NCI-H526 treated with DMSO at 0.1 percent for 48 hours (cell line): ENCODE measurements around the gene DOHH.
"Not testable (repeated sequence)": the region's sequence is repeated elsewhere in the genome, so short reads cannot be mapped to it uniquely, and the experiment has no call there.

Experiments used
- DNase-seq: peaks from one replicate; lab custom pipeline; 2025; lab: John Stamatoyannopoulos, UW

DOHH gene

DNA sequence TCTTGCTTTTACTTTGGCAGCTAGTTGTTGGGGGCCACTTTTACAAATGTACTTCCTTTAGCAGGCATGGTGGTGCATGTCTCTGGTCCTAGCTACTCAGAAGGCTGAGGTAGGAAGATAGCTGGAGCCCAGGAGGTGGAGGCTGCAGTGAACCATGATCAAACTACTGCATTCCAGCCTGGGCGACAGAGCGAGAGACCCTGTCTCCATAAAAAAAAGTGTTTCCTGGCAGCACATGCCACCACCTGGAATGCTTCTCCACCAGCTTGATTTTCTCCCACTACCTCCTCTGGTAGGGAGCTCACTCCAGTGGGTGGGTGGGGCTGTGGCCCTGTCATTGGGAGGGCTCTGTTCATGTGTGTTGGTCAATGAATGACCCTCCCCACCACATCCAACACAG, 18.2 kb upstream of the DOHH start:
- no peak for DNase-seq

DNA sequence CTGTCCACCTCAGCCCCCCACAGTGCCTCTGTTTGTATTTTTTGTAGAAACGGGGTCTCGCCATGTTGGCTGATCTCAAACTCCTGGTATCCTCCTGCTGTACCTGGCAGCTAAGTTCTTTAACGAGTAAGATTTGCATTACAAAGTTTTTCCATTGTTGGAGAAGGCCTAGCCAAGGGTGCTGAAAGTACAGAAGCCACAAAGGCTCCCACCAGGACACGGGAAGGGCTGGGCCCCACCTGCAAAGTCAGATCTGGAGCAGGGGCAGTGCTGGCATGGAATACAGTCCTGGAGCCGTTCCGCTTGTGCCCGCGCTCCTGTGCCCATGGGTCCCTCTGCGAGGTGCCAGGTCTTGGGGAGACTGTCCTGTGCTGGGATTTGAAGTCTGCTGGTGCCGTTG, 17.8 kb upstream of the DOHH start:
- DNase-seq = no peak

DNA sequence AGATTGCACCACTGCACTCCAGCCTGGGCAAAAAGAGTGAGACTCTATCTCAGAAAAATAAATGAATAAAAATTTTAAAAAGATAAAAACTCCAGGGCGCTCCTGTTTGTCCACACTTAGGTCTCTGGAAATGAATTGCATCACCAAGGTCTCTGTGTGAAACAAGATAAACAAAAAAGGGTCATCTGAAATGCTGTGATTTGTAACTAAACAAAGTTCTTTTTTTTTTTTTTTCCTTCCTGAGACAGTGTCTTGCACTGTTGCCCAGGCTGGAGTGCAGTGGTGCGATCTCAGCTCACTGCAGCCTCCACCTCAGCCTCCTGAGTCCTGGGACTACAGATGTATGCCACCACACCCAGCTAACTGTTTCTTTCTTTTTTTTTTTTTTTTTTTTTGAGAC, 17.2 kb upstream of the DOHH start:
- DNase-seq = no peak

DNA sequence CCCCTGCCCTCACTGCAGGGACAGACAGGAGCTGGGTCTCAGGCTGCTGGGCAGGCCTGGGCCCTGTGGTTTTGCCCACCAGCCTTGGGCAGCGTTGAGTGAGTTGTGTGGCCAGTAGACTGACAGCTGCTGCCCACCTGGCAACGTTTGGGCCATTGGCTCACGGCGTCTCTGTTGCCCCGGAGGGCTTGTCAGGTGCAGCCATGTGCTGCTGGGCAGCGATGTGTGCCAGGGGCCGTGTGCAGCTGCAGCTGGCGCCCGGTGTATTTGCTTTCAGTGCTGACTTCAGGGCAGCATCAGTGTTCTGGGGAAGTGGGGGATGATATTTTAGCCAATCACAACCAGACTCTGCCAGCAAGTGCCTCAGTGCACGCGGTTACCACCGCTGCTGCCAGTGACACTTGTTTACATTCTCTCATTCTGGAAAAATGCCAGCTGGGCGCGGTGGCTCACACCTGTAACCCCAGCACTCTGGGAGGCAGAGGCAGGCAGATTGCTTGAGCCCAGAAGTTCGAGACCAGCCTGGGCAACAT, 16.3 kb upstream of the DOHH start:
- DNase-seq = peak; percentile 25

DNA sequence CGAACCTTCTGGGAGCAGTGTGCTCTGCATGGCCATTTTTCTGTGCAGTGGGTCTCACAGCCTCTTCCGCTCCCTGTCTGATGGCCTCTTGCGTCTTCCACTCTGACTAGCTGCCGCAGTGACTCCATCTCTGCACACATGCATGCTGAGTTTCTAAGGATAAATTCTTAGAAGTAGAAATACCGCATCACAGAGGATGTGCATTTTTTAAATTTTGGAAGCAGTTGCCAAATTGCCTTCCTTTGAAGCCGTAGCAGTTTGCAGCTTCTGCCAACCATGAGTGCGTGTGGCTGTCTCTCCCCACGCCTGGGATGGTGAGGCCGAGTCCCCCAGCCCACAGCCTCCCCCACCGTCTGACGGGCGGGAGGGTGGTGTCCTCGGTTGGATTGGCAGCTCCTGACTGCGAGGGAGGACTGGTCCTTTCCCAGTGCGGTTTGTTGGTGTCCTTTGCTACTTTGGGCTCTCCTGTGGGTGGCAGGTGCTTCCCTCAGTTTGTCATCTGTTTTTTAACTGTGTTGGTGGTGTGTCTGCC, 15.5 kb upstream of the DOHH start:
- DNase-seq = no peak

DNA sequence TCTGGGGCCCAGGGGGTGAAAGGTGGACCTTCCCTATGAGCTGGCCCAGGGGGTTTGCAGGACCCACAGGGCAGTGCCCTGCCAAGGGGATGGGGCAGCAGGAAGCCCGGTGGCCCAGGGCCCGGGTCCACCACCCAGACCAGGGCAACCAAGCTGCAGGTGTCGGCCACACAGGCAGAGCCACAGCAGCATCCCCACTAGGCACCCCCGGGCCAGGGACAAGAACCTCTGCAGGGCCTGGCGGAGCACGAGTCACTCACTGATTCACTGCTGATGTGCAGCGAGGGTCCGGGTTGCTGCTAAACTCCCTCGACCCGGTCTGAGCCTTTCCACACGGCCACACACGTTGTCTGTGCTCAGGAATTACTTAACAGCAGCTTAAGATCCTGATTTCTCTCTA, 14.5 kb upstream of the DOHH start:
- no peak for DNase-seq

DNA sequence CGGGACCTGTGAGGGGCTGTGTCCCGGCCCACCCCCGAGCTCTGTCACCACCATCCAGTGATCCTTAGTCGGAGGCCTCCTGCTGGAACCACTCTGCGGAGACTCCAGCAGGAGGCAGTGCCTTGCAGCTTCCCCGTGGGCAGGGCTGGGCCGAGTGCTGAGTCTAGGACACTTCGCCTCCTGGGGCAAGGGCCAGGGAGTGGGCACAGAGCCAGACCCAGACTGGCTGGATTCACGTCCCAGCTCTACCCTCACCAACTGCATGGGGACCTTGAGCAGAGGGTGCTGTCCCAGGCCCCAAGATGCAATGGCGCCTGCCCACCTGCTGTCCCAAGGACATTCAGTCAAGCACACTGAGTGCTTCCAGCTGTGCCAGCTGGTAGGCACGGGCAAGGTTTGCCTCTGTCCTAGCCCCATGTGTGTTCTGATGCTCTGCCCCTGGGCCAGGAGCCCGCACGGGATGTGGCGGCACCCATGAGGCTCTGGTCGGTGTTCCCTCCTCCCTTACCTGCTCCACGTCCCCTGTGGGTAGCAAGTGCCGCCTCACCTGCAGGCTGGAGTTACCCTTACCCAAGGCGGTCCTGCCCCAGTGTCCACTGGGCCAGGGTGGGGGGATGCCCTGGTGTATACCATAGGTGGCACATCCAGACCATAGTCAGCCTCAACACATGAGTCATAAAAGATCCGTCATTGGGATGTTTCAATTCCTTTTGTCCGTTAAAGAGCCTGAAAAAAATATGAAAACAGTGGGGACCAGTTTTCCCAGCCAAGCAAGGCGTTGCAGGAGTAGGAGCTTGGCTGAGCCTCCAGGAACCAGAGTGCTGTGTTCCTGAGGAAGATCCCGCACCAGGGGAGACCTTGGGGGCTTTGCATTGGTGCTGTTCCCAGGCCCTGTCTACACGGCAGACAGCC, 13.0 kb upstream of the DOHH start:
- DNase-seq = no peak

DNA sequence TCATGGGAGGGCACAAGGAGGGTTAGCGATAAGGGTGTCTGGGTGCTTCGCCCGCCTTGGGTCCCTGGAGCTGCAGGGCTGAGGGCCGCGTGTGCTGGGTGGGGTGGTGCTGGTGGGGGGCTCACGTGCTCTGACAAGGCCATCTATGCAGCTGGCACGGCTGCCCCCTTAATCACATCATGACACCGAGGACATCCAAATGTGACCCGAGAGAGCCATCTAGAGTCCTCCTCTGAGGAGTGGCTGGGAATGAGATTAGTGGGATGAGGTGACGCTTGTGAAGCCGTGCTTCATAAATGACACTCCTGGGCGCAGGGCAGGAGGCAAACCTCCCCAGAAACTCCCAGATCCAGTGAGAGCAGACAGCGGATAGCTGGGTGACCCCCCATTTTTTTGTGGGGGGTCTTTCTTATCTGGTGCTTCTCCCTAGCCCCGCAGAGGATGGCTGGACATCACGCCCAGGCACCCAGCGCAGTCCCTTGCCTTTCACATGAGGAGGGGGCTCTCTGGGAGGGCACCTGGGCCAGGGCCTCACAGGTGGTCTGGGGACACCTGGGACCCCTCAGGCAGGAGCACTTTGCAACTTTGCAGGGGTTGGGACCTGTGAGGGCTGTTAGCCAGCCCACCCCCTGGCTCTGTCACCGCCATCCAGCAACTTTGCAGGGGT, 12.2 kb upstream of the DOHH start:
- no peak for DNase-seq

DNA sequence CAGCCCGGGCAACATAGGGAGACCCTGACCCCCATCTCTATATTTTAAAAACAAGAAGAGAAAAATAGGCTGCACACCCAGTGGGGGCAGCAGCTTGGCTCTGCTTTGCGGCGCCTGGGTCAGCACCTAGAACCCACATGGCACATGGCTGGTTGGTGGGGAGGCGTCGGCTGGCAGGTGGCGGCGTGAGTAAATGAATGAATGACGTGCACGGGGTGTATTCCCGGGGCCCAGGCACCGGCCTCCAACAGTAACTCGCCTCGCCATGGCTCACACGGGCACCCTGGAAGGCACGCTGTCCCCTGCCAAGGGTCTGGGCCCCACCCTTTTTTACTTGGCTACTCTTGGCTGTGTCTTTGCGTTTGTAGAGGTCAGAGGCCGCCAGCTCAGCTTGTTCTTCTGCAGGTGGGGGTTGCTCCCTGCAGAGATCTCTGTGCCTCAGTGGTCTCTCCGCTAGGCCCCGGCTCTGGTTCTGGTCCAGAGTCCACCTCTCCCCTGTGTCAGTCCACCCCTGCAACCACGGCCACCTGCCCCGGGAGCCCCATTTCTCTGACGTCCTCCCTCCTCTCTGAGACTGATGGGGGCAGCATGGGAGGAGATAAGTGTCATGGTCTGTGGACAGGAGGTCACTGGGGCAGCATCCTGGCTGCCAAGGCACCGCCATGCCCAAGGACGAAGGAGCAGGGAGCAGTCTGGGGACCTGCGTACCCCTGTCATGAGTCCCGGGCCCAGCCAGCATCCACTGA, 11.2 kb upstream of the DOHH start:
- no peak for DNase-seq

DNA sequence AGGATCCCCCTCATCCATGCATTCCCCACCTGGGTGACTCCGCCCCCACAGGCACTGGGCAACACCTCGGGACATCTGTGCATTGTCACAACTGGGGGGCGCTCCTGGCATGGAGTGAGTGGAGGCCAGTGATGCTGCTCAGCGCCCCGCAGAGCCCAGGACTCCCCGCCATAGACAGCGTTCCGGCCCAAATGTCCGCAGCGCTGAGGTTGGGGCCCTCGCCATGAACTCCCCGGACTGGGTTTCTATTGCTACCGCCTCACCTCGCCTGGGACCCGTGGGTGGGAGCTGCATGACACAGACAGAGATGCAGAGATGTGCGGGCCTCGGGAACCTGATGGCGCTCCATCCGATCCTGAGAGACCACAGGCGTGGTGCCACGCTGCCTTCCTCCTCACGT, 10.3 kb upstream of the DOHH start:
- no peak for DNase-seq

DNA sequence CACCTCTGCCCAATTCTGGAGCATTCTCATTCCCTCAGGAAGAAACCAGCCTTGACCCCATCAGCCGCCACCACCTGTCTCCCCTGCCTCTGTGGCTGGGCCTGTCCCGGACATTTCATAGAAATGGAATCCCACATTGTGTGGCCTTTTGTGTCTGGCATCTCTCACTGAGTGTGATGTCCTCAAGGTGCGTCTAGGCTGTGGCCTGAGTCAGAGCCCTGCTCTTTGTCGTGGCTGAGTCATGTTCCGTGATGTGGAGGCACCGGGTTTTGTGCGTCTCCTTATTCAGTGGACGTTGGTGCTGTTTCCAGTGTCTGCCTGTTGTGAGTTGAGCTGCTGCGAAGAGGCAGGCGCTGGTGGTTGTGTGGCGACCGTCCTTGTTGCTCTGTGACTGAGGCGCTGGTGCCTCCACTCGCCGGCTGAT, 9.1 kb upstream of the DOHH start:
- no peak for DNase-seq

DNA sequence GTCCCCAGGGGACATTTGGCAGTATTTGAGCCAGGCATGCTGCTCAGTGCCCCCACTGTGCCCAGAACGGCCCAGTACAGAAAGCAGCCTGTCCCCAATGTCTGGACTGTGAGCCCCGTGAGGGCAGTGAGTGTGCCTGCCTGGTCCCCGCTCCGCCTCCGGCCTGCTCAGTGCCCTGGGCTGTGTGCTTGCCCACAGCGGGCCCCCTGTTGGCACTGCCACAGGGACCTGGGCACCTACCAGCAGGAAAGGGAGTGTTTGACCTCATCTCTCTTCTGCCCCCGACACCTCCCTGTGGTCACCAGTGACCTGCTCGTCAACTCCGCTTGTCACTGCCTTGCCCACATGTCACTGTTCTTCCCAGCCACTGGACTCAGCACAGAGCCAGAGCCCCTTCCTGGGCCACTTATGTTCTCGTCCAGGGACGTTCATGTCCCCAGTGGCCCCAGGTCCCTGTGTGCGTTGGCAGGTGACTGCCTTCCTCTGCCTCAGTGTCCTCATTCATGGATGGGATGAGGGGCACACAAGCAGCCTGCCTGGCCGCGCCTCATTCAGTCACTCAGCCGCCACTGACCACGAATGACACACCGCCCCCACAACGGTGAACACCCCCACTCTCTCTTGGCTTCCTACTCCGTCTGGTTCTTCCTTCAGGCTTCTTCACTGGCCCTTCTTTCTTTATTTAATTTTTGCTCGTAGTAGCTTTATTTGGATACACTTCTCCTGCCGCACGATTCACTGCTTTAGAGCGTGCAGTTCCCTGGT, 8.5 kb upstream of the DOHH start:
- no peak for DNase-seq

DNA sequence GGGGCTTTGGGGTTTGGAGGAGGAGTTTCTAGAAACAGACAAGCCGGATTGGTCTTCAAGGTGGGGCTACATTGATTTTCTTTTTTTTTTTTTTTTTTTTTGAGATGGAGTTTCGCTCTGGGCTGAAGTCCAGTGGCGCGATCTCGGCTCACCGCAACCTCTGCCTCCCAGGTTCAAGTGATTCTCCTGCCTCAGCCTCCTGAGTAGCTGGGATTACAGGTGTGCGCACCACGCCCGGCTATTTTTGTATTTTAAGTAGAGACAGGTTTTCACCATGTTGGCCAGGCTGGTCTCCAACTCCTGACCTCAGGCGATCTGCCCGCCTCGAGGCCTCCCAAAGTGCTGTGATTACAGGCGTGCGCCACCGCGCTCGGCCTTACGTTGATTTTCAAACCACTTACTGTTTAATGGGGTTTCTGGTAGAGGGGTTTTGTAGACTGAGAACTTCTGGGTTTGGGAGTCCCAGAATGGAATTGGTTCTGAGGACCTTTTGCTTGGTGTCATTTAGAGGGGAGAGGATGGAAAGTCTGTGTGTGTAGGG, 7.7 kb upstream of the DOHH start:
- not testable (repeated sequence) for DNase-seq

DNA sequence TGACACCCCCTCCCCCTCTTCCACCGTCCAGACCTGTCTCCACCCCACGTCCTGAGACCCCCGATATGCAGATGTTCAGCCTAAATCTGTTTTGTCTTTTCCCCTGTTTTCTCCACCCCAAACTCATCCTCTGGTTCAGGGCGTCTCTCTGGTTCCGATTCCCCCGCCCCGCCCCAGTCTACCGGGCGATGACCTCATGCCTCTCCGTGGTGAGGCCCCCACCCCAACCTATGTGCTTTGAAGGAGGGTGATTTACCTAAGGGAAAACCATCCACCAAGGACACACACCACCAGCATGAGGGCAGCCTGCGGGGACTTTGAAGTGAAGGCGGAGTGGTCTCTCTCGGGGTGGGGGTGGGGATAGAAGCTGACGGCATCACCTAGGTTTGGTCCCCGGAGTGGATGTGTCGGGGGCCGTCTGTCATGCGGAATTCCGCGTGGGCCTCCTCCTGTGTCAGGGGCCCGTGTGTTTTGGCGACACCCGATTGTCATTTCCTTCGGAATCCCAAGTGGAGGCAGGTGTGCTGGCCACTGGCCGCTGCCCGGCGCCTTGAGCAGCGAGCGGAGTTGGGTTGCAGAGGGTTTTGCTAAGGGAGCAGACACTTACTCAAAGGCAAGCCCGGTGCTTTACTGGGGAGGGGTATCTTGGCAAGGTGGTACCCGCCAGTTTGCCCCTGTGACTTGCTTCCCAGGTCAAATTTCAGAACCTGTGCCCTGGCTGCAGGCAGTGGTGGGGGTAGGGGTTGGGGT, 7.1 kb upstream of the DOHH start:
- DNase-seq = no peak

DNA sequence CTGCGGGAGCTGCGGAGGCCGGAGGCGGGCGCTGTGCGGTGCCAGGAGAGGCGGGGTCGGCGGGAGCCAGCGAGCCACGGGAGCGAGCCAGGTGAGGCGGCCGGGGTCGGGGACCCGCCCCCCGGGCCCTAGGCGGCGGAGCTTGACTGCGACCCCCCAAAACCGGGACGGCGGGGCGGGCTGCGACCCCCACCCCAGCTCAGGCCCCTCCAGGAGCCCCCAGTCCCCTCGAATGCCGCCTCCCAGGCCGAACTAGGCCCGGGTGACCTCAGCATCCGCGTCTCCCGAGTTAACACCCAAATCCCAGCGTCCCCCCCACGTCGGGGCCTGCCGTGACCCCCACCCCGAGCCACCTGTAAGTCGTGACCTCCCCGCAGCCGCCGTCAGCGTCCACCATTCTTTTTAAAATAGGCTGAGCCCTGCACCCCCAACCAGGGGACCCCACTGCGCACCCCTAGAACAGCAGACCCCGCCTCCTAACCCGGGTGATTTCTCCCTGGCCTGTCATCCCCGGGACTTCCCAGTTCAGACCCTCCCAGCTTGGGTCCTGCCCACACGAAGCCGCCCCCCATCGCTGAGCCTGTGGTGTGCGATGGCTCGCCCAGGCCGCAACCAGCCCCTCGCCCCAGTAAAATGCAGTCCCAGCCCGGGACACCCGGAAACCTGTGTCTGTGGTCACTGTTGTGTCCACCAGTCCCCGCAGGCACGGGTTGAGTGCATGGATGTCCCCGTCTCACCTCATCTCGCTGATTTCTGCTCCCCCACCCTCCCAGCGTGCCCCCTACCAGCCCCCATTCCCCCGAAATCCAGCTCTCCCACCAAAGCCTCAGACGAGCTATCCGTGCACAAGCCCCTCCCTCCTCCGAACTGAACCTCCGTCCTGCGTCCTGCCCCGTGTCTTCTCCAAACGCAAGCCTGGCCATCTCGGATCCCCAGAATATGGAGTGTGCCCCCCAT, 6.2 kb upstream of the DOHH start:
- no peak for DNase-seq

DNA sequence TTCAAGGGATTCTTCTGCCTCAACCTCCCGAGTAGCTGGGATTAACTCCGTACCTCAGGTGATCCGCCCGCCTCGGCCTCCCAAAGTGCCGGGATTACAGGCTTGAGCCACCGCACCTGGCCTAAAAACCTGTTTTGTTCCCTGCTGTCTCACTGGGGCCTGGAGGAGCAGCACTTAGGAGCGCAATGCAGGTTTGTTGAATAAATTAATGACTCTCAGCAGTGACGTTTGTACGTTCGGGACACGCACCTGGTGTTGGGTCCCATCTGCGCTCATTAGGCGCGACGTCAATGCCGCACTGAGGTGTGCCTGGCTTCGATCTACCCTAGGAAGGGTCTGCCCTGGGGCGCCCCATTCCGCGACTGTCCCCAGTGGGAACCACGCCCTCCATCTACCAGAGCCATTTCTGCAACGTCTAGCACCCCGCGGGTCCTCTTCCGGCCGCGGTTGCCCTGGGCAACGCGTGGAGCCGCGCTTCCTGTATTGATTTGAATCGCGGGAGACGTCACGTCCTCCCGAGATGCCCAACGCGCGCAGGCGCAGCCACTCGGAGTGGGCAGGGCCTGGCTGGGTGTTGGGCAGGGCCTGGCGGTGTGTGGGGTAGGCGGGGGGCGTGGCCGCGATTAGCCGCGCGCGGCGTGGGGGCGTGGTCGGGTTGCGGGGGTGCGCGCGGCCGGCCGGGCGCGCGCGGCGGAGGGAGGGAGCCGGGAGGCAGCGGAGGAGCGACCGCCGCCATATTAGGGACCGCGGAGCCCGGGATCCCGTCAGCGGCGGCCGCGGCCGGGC, 5.3 kb upstream of the DOHH start, which contains the start of gene FZR1:
TSS of gene FZR1 (plus strand) at position 714 of the 786 bp plus-strand sequence. CDS start 16,679 bp downstream, outside the sequence.
- peak; percentile 84 for DNase-seq

DNA sequence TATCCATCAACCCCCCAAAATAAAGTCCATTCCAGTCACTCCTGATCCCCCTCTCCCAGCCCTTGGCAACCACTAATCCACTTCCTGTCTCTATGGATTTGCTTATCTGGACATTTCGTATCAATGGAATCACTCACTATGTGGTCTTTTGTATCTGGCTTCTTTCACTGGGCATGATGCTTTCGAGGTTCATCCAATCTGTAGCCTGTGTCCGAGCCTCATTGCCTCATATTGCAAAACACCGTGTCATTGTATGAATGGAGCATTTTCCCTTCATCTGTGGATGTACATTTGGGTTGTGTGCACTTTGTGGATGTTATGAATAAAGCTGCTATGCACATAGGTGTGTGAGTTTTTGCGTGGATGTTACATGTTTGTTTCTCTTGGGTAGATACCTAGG, 4.3 kb upstream of the DOHH start:
- DNase-seq = no peak

DNA sequence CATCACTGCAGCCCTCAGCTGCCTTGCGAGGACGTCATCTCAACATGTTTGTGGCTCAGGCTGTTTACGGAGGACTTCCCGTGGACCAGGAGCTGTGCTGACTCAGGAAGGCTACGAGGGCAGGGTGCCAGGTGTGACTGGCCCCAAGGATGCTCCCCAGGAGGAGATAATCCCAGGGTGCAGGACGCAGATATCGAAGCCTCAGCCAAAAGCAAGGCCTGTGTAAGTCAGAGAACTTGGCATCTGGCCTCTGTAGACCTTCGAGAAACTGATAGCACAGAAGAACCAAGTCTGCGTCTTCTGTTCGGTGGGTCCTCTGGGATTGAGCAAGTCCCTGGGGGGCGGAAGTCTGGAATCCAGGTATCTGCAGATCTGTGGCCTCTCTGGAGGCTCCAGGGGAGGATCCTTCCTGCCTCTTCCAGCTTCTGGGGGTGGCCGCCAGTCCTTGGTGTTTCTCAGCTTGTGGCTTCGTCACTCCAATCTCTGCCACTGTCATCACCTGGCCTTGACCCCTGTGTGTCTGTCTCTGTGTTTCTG, 2.6 kb upstream of the DOHH start:
- DNase-seq = no peak
